H9 (cell line): ENCODE data around the gene CABYR. TPM values are rescaled to one million over a fixed set of nuclear protein-coding genes. Genes with fewer than 3 reads are reported as not detected.

Source experiments
- DNase-seq: peaks from one replicate; pipeline ENCODE4 v3.0.0-alpha.2; 2017
- H2AFZ ChIP-seq: one replicate; pipeline ENCODE4 v1.6.1; 2013; ENCODE audit warnings: mild to moderate bottlenecking, low read length, control low read depth, moderate library complexity
- H2AK5ac ChIP-seq: 2 replicates; pipeline ENCODE4 v1.6.1; 2013; ENCODE audit warnings: low read length, control low read depth, mixed read lengths; ENCODE audit not compliant: insufficient read length
- H2BK120ac ChIP-seq: one replicate; pipeline ENCODE4 v1.6.1; 2013; ENCODE audit warnings: low read depth, mild to moderate bottlenecking, low read length, control low read depth, inconsistent platforms; ENCODE audit not compliant: poor library complexity, severe bottlenecking
- H2BK12ac ChIP-seq: 2 replicates; pipeline ENCODE4 v1.6.1; 2013; ENCODE audit warnings: low read length, control low read depth, mixed read lengths, low read depth; ENCODE audit not compliant: insufficient read length
- H2BK15ac ChIP-seq: 2 replicates; pipeline ENCODE4 v1.6.1; 2013; ENCODE audit warnings: low read depth, low read length, control low read depth
- H2BK20ac ChIP-seq: one replicate; pipeline ENCODE4 v1.6.1; 2013; ENCODE audit warnings: low read depth, mild to moderate bottlenecking, low read length, control low read depth, inconsistent platforms; ENCODE audit not compliant: poor library complexity, severe bottlenecking
- H2BK5ac ChIP-seq: 2 replicates; pipeline ENCODE4 v1.6.1; 2013; ENCODE audit warnings: low read length, control low read depth, mixed read lengths; ENCODE audit not compliant: insufficient read length
- H3K14ac ChIP-seq: 2 replicates; pipeline ENCODE4 v1.6.1; 2013; ENCODE audit warnings: low read length, control low read depth; ENCODE audit not compliant: insufficient read depth
- H3K18ac ChIP-seq: 2 replicates; pipeline ENCODE4 v1.6.1; 2013; ENCODE audit warnings: low read depth, mild to moderate bottlenecking, mixed read lengths, low read length, control low read depth; ENCODE audit not compliant: insufficient read length
- H3K23ac ChIP-seq: 2 replicates; pipeline ENCODE4 v1.6.1; 2013; ENCODE audit warnings: low read length, control low read depth, mixed read lengths, low read depth; ENCODE audit not compliant: insufficient read length
- H3K23me2 ChIP-seq: 2 replicates; pipeline ENCODE4 v1.6.1; 2013; ENCODE audit warnings: low read depth, mild to moderate bottlenecking, mixed read lengths, low read length, control low read depth; ENCODE audit not compliant: insufficient read length, poor library complexity, severe bottlenecking
- H3K27ac ChIP-seq: 2 replicates; pipeline ENCODE4 v1.5.1; 2013; ENCODE audit warnings: low read length, control low read depth, mixed read lengths, low read depth; ENCODE audit not compliant: insufficient read length
- H3K27me3 ChIP-seq: 2 replicates; pipeline ENCODE4 v1.6.1; 2013; ENCODE audit warnings: low read length, control low read depth, inconsistent platforms; ENCODE audit not compliant: insufficient read depth
- H3K4ac ChIP-seq: 2 replicates; pipeline ENCODE4 v1.6.1; 2013; ENCODE audit warnings: low read depth, mild to moderate bottlenecking, control low read depth, inconsistent platforms, low read length, moderate library complexity
- H3K4me1 ChIP-seq: 2 replicates; pipeline ENCODE4 v1.6.1; 2013; ENCODE audit warnings: low read length, control low read depth, inconsistent platforms; ENCODE audit not compliant: insufficient read depth
- H3K4me2 ChIP-seq: 2 replicates; pipeline ENCODE4 v1.6.1; 2013; ENCODE audit warnings: low read length, control low read depth, mixed read lengths; ENCODE audit not compliant: insufficient read length, insufficient read depth
- H3K56ac ChIP-seq: 2 replicates; pipeline ENCODE4 v1.6.1; 2013; ENCODE audit warnings: low read depth, mild to moderate bottlenecking, mixed read lengths, low read length, control low read depth; ENCODE audit not compliant: insufficient read length
- H3K79me1 ChIP-seq: 2 replicates; pipeline ENCODE4 v1.6.1; 2013; ENCODE audit warnings: low read depth, mild to moderate bottlenecking, moderate library complexity, low read length, control low read depth, inconsistent platforms; ENCODE audit not compliant: insufficient read depth, poor library complexity, severe bottlenecking
- H3K79me2 ChIP-seq: 2 replicates; pipeline ENCODE4 v1.6.1; 2013; ENCODE audit warnings: low read length, control low read depth, inconsistent platforms; ENCODE audit not compliant: insufficient read depth
- H3K9ac ChIP-seq: 2 replicates; pipeline ENCODE4 v1.6.1; 2013; ENCODE audit warnings: low read length, control low read depth, mixed read lengths; ENCODE audit not compliant: insufficient read length; ENCODE audit errors: extremely low read depth
- H3K9me3 ChIP-seq: one replicate; pipeline ENCODE4 v1.6.1; 2013; ENCODE audit warnings: low read depth, low read length, inconsistent platforms; ENCODE audit not compliant: control insufficient read depth
- H3T11ph ChIP-seq: one replicate; pipeline ENCODE4 v1.6.1; 2013; ENCODE audit warnings: mild to moderate bottlenecking, low read length, control low read depth, inconsistent platforms
- H4K20me1 ChIP-seq: one replicate; pipeline ENCODE4 v1.6.1; 2013; ENCODE audit not compliant: control insufficient read depth, insufficient read length, insufficient read depth
- H4K5ac ChIP-seq: 2 replicates; pipeline ENCODE4 v1.6.1; 2013; ENCODE audit warnings: low read depth, mild to moderate bottlenecking, mixed read lengths, low read length, control low read depth; ENCODE audit not compliant: insufficient read length
- H4K8ac ChIP-seq: replicated peaks from 2 replicates; pipeline ENCODE4 v1.6.1; 2013; ENCODE audit warnings: low read length, control low read depth, mixed read lengths, low read depth; ENCODE audit not compliant: insufficient read length
- H4K91ac ChIP-seq: 2 replicates; pipeline ENCODE4 v1.6.1; 2013; ENCODE audit warnings: low read depth, mild to moderate bottlenecking, moderate library complexity, mixed read lengths, low read length, control low read depth; ENCODE audit not compliant: insufficient read length
- H3K27ac Mint-ChIP-seq, 3 experiments: 2 replicates in 2 of 3; 3 replicates in 1 of 3; pipeline ENCODE4 v1.8.0; 2020 to 2021; ENCODE audit warnings: mixed read lengths in 3 of 3, mild to moderate bottlenecking in 1 of 3, moderate library complexity in 1 of 3
- H3K27me3 Mint-ChIP-seq: 2 replicates; pipeline ENCODE4 v1.8.0; 2021; ENCODE audit warnings: low read depth, mild to moderate bottlenecking, moderate library complexity, mixed read lengths
- H3K36me3 Mint-ChIP-seq, 3 experiments: 2 replicates in 2 of 3; 3 replicates in 1 of 3; pipeline ENCODE4 v1.8.0; 2020 to 2021; ENCODE audit warnings: low read depth in 3 of 3, mixed read lengths in 3 of 3; ENCODE audit not compliant: insufficient read depth in 1 of 3
- H3K4me1 Mint-ChIP-seq, 2 experiments: 2 replicates each; pipeline ENCODE4 v1.8.0; 2020; ENCODE audit warnings: mixed read lengths in 2 of 2
- H3K4me3 Mint-ChIP-seq, 2 experiments: 2 replicates in 1 of 2; 3 replicates in 1 of 2; pipeline ENCODE4 v1.8.0; 2020 to 2021; ENCODE audit warnings: mild to moderate bottlenecking in 2 of 2, mixed read lengths in 2 of 2, moderate library complexity in 1 of 2
- H3K9me3 Mint-ChIP-seq, 2 experiments: 2 replicates in 1 of 2; 3 replicates in 1 of 2; pipeline ENCODE4 v1.8.0; 2020; ENCODE audit warnings: mild to moderate bottlenecking in 2 of 2, mixed read lengths in 2 of 2, moderate library complexity in 1 of 2
- CTCF ChIP-seq: fragments of 200-600 bp; sonication (generic); conservative IDR thresholded peaks from 3 replicates; pipeline ENCODE4 v1.8.0; 2021; ENCODE audit warnings: antibody characterized with exemption, mild to moderate bottlenecking
- WGBS: extraction: QIAGEN DNeasy Blood & Tissue Kit; methylation state at CpG from one replicate; pipeline ENCODE4 v1.1.7; 2013; ENCODE audit warnings: missing lambda C conversion rate, low lambda C conversion rate, mixed read lengths; ENCODE audit not compliant: insufficient read length; ENCODE audit errors: extremely low coverage; 5-methylcytosine and 5-hydroxymethylcytosine counted together
- total RNA-seq: library from RNA; stranded (reverse); gene quantifications from 2 replicates; pipeline ENCODE4 v1.2.1, GENCODE V29; 2021

The CABYR gene
- total RNA-seq, 1 experiment from 2014 or later: 13.6 TPM

- H2BK120ac ChIP-seq: no peak overlapping the region
- no peak overlapping the region for H3K27ac ChIP-seq
- no peaks in the 10 kb centered on the region for H3K4me1 ChIP-seq
- no peak overlapping the region for H2AK5ac ChIP-seq
- no peak overlapping the region for H3K4ac ChIP-seq
- H3K56ac ChIP-seq: no peak overlapping the region
- WGBS: no CpG with 5 or more reads among the region's 3 CpGs
- no peaks in the 10 kb centered on the region for H3K79me1 ChIP-seq
- peaks cover 2 to 3% of the 10 kb centered on the region in 2 experiments; a peak in 3 of 4 replicates for H3K4me1 Mint-ChIP-seq
- DNase-seq: no peak
- H2BK15ac ChIP-seq: no peak overlapping the region
- H4K5ac ChIP-seq: no peak overlapping the region
- no peaks in the 10 kb centered on the region for H3K79me2 ChIP-seq
- peaks cover 9 to 22% (median 10%) of the 10 kb centered on the region in 3 experiments; a peak in 6 of 7 replicates for H3K36me3 Mint-ChIP-seq
- H3K14ac ChIP-seq: no peak overlapping the region
- H3K9me3 ChIP-seq: no peaks in the 10 kb centered on the region
- no peak overlapping the region for H3K23ac ChIP-seq
- H2BK20ac ChIP-seq: no peak overlapping the region
- H4K91ac ChIP-seq: no peak overlapping the region
- H3K27me3 ChIP-seq: no peaks in the 10 kb centered on the region
- no peaks in the 10 kb centered on the region for H3K27me3 Mint-ChIP-seq
- H2BK5ac ChIP-seq: no peak overlapping the region
- H4K8ac ChIP-seq: no peak overlapping the region
- no peaks in the 10 kb centered on the region for H4K20me1 ChIP-seq
- peak overlapping the region in 2 of 3 experiments; percentile 12 to 19; a peak in 2 of 7 replicates for H3K27ac Mint-ChIP-seq
- TF ChIP-seq CTCF: no peak
- H2BK12ac ChIP-seq: no peak overlapping the region
- H2AFZ ChIP-seq: no peak overlapping the region
- no peak overlapping the region for H3K4me3 Mint-ChIP-seq
- no peaks in the 10 kb centered on the region for H3K9me3 Mint-ChIP-seq
- no peak overlapping the region for H3K18ac ChIP-seq
- H3K4me2 ChIP-seq: no peak overlapping the region
- H3K23me2 ChIP-seq: no peaks in the 10 kb centered on the region
- H3K9ac ChIP-seq: no peak overlapping the region
- no peak overlapping the region for H3T11ph ChIP-seq
Measured at GRCh38 chr18:24173997-24174396, 35.1 kb downstream of the CABYR start.
